ENCODE measurements around the gene LCN6. TPM values are rescaled to one million over a fixed set of nuclear protein-coding genes. Genes with fewer than 3 reads are reported as not detected.

The LCN6 gene
- total RNA-seq, 6 experiments from 2014 or later: 0.26 to 0.63 TPM; not detected in 4

- no peak for ATAC-seq
- TF ChIP-seq POLR2A (IDR thresholded peaks at IDR 0.05): no peak
- TF ChIP-seq CTCF (IDR thresholded peaks at IDR 0.05): no peak
- Histone ChIP-seq H3K27me3 (no peaks in the 10 kb centered on the region), H3K4me3 (no peak overlapping the region), H3K9me3 (no peaks in the 10 kb centered on the region), H3K27ac (no peak overlapping the region), H3K36me3 (no peaks in the 10 kb centered on the region), H3K4me1 (peaks cover 0 to 12% (median 2%) of the 10 kb centered on the region in 4 donors)
- intact Hi-C loops (cut with DNase I): no loop called here
- DNase-seq: no peak
- 81% methylated on average over 5 of the region's 7 CpGs for WGBS (ENCODE audit: insufficient coverage, low coverage, low lambda C conversion rate, missing lambda C conversion rate)
Observed at GRCh38 chr9:136710543-136710942, 37.8 kb downstream of the LCN6 start.

- H3K4me1 ChIP-seq: peaks cover 0 to 12% (median 2%) of the 10 kb centered on the region in 4 donors
- 84% methylated on average over 7 of the region's 24 CpGs for WGBS (ENCODE audit: insufficient coverage, low coverage, low lambda C conversion rate, missing lambda C conversion rate)
- no peak overlapping the region for H3K4me3 ChIP-seq
- H3K36me3 ChIP-seq: no peaks in the 10 kb centered on the region
- H3K9me3 ChIP-seq: no peaks in the 10 kb centered on the region
- H3K27ac ChIP-seq: no peak overlapping the region
- no peaks in the 10 kb centered on the region for H3K27me3 ChIP-seq
- ATAC-seq (no peak), DNase-seq (peak in 1 of 3 donors; percentile 56)
- intact Hi-C loops (cut with DNase I): no loop called here
- TF ChIP-seq POLR2A (IDR thresholded peaks at IDR 0.05): no peak
- TF ChIP-seq CTCF (IDR thresholded peaks at IDR 0.05): no peak
Observed at GRCh38 chr9:136709454-136710109, 38.7 kb downstream of the LCN6 start.

- DNase-seq (no peak), ATAC-seq (no peak)
- intact Hi-C loops (cut with DNase I): no loop called here
- Histone ChIP-seq H3K27ac (no peak overlapping the region), H3K9me3 (no peaks in the 10 kb centered on the region), H3K4me3 (no peak overlapping the region), H3K4me1 (peaks cover 0 to 11% (median 2%) of the 10 kb centered on the region in 4 donors), H3K36me3 (no peaks in the 10 kb centered on the region), H3K27me3 (no peaks in the 10 kb centered on the region)
- 83% methylated on average over 7 of the region's 22 CpGs for WGBS (ENCODE audit: insufficient coverage, low coverage, low lambda C conversion rate, missing lambda C conversion rate)
- TF ChIP-seq POLR2A (IDR thresholded peaks at IDR 0.05) (no peak), CTCF (IDR thresholded peaks at IDR 0.05) (no peak)
Observed at GRCh38 chr9:136707849-136708517, 40.3 kb downstream of the LCN6 start.

GRCh38 chr9:136707011-136707410 lies 41.3 kb downstream of the LCN6 start:
- no peak for TF ChIP-seq POLR2A (IDR thresholded peaks at IDR 0.05)
- no peak for TF ChIP-seq CTCF (IDR thresholded peaks at IDR 0.05)
- intact Hi-C loops (cut with DNase I): no loop called here
- DNase-seq (no peak), ATAC-seq (no peak)
- H3K36me3 ChIP-seq: no peaks in the 10 kb centered on the region
- H3K4me1 ChIP-seq: peaks cover 0 to 7% (median 2%) of the 10 kb centered on the region in 4 donors
- no peaks in the 10 kb centered on the region for H3K27me3 ChIP-seq
- H3K27ac ChIP-seq: no peak overlapping the region
- no CpG with 5 or more reads among the region's 7 CpGs for WGBS (ENCODE audit: insufficient coverage, low coverage, low lambda C conversion rate, missing lambda C conversion rate)
- no peaks in the 10 kb centered on the region for H3K9me3 ChIP-seq
- H3K4me3 ChIP-seq: no peak overlapping the region

Data from right lobe of liver (tissue), 6 donors.